ENCODE results near the gene D2HGDH.

Gene D2HGDH

DNA sequence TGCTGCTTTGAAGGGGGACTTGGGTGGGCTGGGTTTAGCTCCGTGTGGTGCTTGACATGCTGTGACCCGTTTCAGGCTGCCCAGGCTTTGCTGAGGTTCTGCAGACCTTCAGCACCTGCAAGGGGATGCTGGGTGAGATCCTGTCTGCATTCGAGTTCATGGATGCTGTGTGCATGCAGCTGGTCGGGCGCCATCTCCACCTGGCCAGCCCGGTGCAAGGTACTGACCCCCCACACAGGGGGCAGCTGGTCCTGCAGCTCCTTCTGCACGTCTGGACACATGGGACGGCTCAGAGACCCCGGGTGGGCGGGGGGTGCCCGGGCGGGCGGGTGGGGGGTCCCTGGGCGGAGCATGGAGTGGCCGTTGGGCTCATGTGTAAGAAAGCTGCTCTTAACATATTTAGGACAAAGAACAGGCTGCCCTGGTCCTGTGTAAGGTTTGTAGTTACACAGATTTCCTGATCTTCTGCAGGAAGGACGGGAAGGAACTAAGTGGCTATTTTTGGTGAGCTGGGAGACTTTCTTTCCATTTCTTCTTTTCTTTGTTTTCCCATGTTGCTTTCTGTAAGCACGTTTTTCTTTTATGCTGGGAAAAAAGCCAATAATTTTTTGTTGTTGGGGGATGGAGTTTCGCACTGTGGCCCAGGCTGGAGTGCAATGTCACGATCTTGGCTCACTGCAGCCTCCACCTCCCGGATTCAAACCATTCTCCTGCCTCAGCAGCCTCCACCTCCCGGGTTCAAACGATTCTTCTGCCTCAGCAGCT, 15.8 kb downstream of the D2HGDH start:
- TF ChIP-seq FOXP2 (optimal IDR thresholded peaks at IDR 0.05; ENCODE audit: control extremely low read depth, extremely low read length, insufficient read depth) (no peak), EZH2 (IDR thresholded peaks at IDR 0.05) (no peak), POLR2AphosphoS5 (IDR thresholded peaks at IDR 0.05; ENCODE audit: borderline replicate concordance, low read depth, low read length) (no peak)
- DNase-seq (ENCODE audit: low read depth, low spot score) = no peak
- H3K9ac ChIP-seq (ENCODE audit: insufficient read length) = no peak overlapping the region
- no peak overlapping the region for H3K4me3 ChIP-seq
- H3K36me3 ChIP-seq (ENCODE audit: insufficient read depth, low read length) = peaks cover 18% of the 10 kb centered on the region; the same call in 1 of the 2 replicates
- no peaks in the 10 kb centered on the region for H3K9me3 ChIP-seq (ENCODE audit: low read depth, low read length)
- H3K27ac ChIP-seq = no peak overlapping the region

DNA sequence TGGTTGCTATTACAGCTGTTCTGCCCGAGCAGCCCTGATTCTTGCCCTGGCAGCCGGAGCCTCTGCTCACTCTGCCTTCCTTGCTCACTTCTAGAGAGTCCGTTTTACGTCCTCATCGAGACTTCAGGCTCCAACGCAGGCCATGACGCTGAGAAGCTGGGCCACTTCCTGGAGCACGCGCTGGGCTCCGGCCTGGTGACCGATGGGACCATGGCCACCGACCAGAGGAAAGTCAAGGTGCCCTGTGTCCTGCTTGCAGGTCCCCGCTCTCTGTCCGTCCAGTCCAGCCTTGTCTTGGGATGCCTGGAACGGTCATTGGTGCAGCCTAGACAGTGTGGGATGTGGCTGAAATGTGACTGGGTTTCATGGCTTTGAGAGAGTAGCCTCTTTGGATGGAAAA, 16.7 kb downstream of the D2HGDH start:
- H3K4me3 ChIP-seq = no peak overlapping the region
- H3K9me3 ChIP-seq (ENCODE audit: low read depth, low read length) = no peaks in the 10 kb centered on the region
- no peak overlapping the region for H3K27ac ChIP-seq
- no peak overlapping the region for H3K9ac ChIP-seq (ENCODE audit: insufficient read length)
- H3K36me3 ChIP-seq (ENCODE audit: insufficient read depth, low read length) = peaks cover 13% of the 10 kb centered on the region; the same call in 1 of the 2 replicates
- TF ChIP-seq POLR2AphosphoS5 (IDR thresholded peaks at IDR 0.05; ENCODE audit: borderline replicate concordance, low read depth, low read length) = no peak
- TF ChIP-seq EZH2 (IDR thresholded peaks at IDR 0.05) = no peak
- TF ChIP-seq FOXP2 (optimal IDR thresholded peaks at IDR 0.05; ENCODE audit: control extremely low read depth, extremely low read length, insufficient read depth) = no peak
- no peak for DNase-seq (ENCODE audit: low read depth, low spot score)

DNA sequence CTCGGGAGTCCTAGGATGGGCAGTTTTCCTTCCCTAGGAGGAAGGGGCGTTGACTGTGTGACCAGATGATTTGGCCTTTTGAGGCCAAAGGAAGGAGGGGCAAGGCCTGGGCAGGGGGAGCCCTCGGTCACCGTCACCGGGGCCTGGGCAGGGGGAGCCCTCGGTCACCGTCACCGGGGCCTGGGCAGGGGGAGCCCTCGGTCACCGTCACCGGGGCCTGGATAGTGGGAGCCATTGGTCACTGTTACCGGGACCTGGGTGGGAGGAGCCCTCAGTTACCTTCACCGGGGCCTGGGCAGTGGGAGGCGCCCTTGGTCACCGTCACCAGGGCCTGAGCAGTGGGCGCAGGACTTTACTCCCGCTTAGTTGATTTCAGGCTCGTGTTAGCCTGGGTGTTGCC, 17.3 kb downstream of the D2HGDH start:
- H3K9me3 ChIP-seq (ENCODE audit: low read depth, low read length) = no peaks in the 10 kb centered on the region
- H3K9ac ChIP-seq (ENCODE audit: insufficient read length) = no peak overlapping the region
- H3K4me3 ChIP-seq = no peak overlapping the region
- H3K27ac ChIP-seq = no peak overlapping the region
- TF ChIP-seq FOXP2 (optimal IDR thresholded peaks at IDR 0.05; ENCODE audit: control extremely low read depth, extremely low read length, insufficient read depth) (no peak), EZH2 (IDR thresholded peaks at IDR 0.05) (no peak), POLR2AphosphoS5 (IDR thresholded peaks at IDR 0.05; ENCODE audit: borderline replicate concordance, low read depth, low read length) (no peak)
- no peak for DNase-seq (ENCODE audit: low read depth, low spot score)
- peaks cover 11% of the 10 kb centered on the region; the same call in 1 of the 2 replicates for H3K36me3 ChIP-seq (ENCODE audit: insufficient read depth, low read length)

DNA sequence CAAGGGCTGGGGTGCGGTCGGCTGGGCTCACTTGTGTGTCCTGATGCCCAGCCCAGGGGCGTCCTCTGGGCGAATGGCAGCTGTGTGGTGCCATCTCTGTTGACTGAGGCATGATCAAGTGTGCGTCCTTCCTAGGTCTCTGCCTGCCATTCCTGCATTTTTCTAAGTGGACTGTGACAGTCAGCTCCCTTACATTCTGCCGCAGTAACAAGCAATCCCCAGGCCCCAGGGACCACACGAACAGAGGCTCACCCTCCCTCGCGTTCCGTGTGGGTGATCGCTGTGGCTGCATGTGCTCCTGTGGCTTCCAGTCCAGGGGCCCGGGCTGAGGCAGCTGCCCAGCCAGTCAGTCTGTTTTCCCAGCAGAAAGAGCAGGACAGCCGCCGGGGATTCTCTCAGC, 17.8 kb downstream of the D2HGDH start:
- TF ChIP-seq POLR2AphosphoS5 (IDR thresholded peaks at IDR 0.05; ENCODE audit: borderline replicate concordance, low read depth, low read length) (no peak), EZH2 (IDR thresholded peaks at IDR 0.05) (no peak), FOXP2 (optimal IDR thresholded peaks at IDR 0.05; ENCODE audit: control extremely low read depth, extremely low read length, insufficient read depth) (no peak)
- Histone ChIP-seq H3K9ac (ENCODE audit: insufficient read length) (no peak overlapping the region), H3K4me3 (no peak overlapping the region), H3K9me3 (ENCODE audit: low read depth, low read length) (no peaks in the 10 kb centered on the region), H3K36me3 (ENCODE audit: insufficient read depth, low read length) (peaks cover 11% of the 10 kb centered on the region; the same call in 1 of the 2 replicates), H3K27ac (no peak overlapping the region)
- no peak for DNase-seq (ENCODE audit: low read depth, low spot score)

DNA sequence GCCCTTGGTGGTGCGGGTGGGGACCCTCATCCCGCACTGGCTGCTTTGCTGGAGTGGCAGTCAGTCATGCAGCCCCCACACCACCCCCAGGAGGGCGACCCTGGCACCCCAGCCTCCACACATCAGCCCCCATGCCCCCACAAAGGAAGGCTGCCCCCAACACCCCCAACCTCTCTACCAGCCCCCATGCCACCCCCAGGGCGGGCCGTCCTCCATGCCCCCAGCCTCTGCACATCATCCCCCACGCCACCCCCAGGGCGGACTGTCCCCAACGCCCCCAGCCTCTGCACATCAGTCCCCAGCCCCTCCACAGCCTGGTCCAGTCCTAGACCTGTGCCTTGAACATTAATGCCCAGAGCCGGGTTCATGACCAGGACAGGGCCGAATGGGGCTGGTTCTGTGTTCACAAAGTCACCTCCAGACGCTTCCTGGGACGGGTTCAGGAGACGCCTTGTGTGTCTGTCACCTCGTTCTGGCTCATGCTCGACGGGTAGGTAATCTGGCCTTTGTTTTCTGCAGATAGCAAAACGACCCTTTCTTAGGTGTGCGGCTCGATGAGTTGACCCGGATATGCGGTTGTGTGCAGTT, 18.4 kb downstream of the D2HGDH start:
- TF ChIP-seq EZH2 (IDR thresholded peaks at IDR 0.05) (no peak), POLR2AphosphoS5 (IDR thresholded peaks at IDR 0.05; ENCODE audit: borderline replicate concordance, low read depth, low read length) (no peak), FOXP2 (optimal IDR thresholded peaks at IDR 0.05; ENCODE audit: control extremely low read depth, extremely low read length, insufficient read depth) (no peak)
- H3K9me3 ChIP-seq (ENCODE audit: low read depth, low read length) = no peaks in the 10 kb centered on the region
- no peak overlapping the region for H3K27ac ChIP-seq
- no peak for DNase-seq (ENCODE audit: low read depth, low spot score)
- peaks cover 11% of the 10 kb centered on the region; the same call in 1 of the 2 replicates for H3K36me3 ChIP-seq (ENCODE audit: insufficient read depth, low read length)
- H3K9ac ChIP-seq (ENCODE audit: insufficient read length) = no peak overlapping the region
- H3K4me3 ChIP-seq = no peak overlapping the region

DNA sequence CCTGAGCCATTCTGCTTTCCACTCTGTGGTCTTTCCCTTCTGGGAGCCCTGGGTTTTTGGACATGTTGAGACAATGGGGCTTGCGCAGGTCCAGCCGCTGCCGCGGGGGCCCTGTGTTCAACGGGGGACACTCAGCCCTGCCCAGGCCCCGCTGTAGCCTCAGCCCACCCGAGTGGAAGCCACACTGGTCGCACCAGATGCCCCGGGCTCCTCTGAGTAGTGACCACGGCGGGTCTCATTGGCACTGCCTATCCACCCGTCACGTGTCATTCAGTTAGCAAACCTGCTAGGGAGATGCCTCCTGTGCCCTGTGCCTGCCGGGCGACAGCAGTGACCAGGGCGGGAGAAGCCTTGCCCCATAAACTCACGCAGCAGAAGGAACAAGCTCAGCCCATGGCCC, 19.1 kb downstream of the D2HGDH start:
- H3K4me3 ChIP-seq = no peak overlapping the region
- peaks cover 11% of the 10 kb centered on the region; the same call in 1 of the 2 replicates for H3K36me3 ChIP-seq (ENCODE audit: insufficient read depth, low read length)
- no peaks in the 10 kb centered on the region for H3K9me3 ChIP-seq (ENCODE audit: low read depth, low read length)
- DNase-seq (ENCODE audit: low read depth, low spot score) = no peak
- TF ChIP-seq EZH2 (IDR thresholded peaks at IDR 0.05) = no peak
- no peak for TF ChIP-seq POLR2AphosphoS5 (IDR thresholded peaks at IDR 0.05; ENCODE audit: borderline replicate concordance, low read depth, low read length)
- TF ChIP-seq FOXP2 (optimal IDR thresholded peaks at IDR 0.05; ENCODE audit: control extremely low read depth, extremely low read length, insufficient read depth) = no peak
- H3K9ac ChIP-seq (ENCODE audit: insufficient read length) = no peak overlapping the region
- no peak overlapping the region for H3K27ac ChIP-seq

DNA sequence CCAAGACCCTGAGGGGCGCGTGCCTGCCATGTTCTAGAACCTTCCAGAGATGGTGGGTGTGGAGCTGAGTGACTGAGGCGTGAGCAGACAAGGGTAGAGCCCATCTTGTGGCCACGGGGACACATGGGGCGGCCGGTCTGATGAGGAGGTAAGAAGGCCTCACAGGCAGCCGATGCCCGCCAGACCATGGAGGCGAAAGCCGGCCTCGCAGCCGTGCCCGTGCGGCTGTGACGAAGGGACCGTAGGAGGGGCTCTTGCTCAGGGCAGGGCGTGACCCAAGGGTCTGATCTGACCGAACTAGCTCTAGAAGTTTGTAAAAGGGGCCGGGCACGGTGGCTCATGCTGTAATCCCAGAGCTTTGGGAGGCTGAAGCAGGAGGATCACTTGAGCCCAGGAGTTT, 19.6 kb downstream of the D2HGDH start:
- Histone ChIP-seq H3K9ac (ENCODE audit: insufficient read length) (no peak overlapping the region), H3K9me3 (ENCODE audit: low read depth, low read length) (no peaks in the 10 kb centered on the region), H3K36me3 (ENCODE audit: insufficient read depth, low read length) (peaks cover 10% of the 10 kb centered on the region; the same call in 1 of the 2 replicates), H3K27ac (no peak overlapping the region), H3K4me3 (no peak overlapping the region)
- no peak for DNase-seq (ENCODE audit: low read depth, low spot score)
- no peak for TF ChIP-seq EZH2 (IDR thresholded peaks at IDR 0.05)
- TF ChIP-seq FOXP2 (optimal IDR thresholded peaks at IDR 0.05; ENCODE audit: control extremely low read depth, extremely low read length, insufficient read depth) = no peak
- TF ChIP-seq POLR2AphosphoS5 (IDR thresholded peaks at IDR 0.05; ENCODE audit: borderline replicate concordance, low read depth, low read length) = no peak

DNA sequence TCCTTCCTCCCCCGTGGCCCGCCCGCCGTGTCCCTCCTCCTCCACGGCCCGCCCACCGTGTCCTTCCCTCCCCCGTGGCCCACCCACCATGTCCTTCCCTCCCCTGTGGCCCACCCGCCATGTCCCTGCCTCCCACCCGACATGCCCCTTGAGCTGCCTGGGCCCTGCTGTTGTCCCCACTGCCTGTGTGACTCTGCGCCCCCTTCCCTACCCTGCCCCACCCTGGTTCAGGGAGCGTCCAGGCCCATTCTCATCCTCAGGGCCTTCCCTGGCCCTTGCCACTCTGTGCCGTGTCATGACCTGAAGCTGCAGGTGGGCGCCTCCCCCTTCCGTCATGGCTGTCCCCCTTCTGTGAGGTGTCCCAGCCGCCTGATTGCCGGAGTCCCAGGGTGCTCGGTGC, 20.7 kb downstream of the D2HGDH start:
- peaks cover 13% of the 10 kb centered on the region; the same call in 1 of the 2 replicates for H3K36me3 ChIP-seq (ENCODE audit: insufficient read depth, low read length)
- no peaks in the 10 kb centered on the region for H3K9me3 ChIP-seq (ENCODE audit: low read depth, low read length)
- H3K9ac ChIP-seq (ENCODE audit: insufficient read length) = no peak overlapping the region
- no peak overlapping the region for H3K4me3 ChIP-seq
- TF ChIP-seq POLR2AphosphoS5 (IDR thresholded peaks at IDR 0.05; ENCODE audit: borderline replicate concordance, low read depth, low read length) (no peak), EZH2 (IDR thresholded peaks at IDR 0.05) (no peak)
- no peak overlapping the region for H3K27ac ChIP-seq
- no peak for DNase-seq (ENCODE audit: low read depth, low spot score)
